M059J (cell line): Measurements from ENCODE around the gene APBA2. TPM values are rescaled to one million over a fixed set of nuclear protein-coding genes. Genes with fewer than 3 reads are reported as not detected.
"Not testable (repeated sequence)": the region's sequence is repeated elsewhere in the genome, so short reads cannot be mapped to it uniquely, and the experiment has no call there.

Experiments used
- DNase-seq: peaks from one replicate; pipeline ENCODE4 v3.0.0-alpha.2; 2012; ENCODE audit warnings: low read depth
- total RNA-seq: library from RNA; depleted of rRNA; stranded (reverse); fragments of >200 nt; shearing (Covaris generic); gene quantifications from 2 replicates; pipeline ENCODE4 v1.2.3, GENCODE V29; 2014

Gene APBA2
- total RNA-seq, 1 experiment from 2014 or later, result 11.2 TPM

- DNase-seq, result no peak
These were observed 7.6 kb upstream of the APBA2 start for GRCh38 chr15:28878209-28878608.

- DNase-seq, result no peak
These were observed 6.2 kb upstream of the APBA2 start for GRCh38 chr15:28879551-28879950.

- DNase-seq, result no peak
These were observed 5.1 kb upstream of the APBA2 start for GRCh38 chr15:28880680-28881079.

GRCh38 chr15:28881170-28881569, 4.6 kb upstream of the APBA2 start:
- no peak for DNase-seq

- DNase-seq, result no peak
These were observed 4.2 kb upstream of the APBA2 start for GRCh38 chr15:28881600-28881999.

- no peak for DNase-seq
These were observed 1.4 kb upstream of the APBA2 start for GRCh38 chr15:28884151-28884940.

GRCh38 chr15:28885128-28885629, 595 bp upstream of the APBA2 start:
- no peak for DNase-seq

- DNase-seq, result peak; percentile 10
These were observed 911 bp downstream of the APBA2 start for GRCh38 chr15:28886431-28887338.

GRCh38 chr15:28887339-28888174, 1.8 kb downstream of the APBA2 start:
- no peak for DNase-seq

- no peak for DNase-seq
These were observed 2.6 kb downstream of the APBA2 start for GRCh38 chr15:28888302-28888894.

GRCh38 chr15:28888900-28889299, 3.1 kb downstream of the APBA2 start:
- peak; percentile 34 for DNase-seq

- no peak for DNase-seq
These were observed 3.6 kb downstream of the APBA2 start for GRCh38 chr15:28889346-28889745.

- not testable (repeated sequence) for DNase-seq
These were observed 4.1 kb downstream of the APBA2 start for GRCh38 chr15:28889871-28890270.

- not testable (repeated sequence) for DNase-seq
These were observed 4.5 kb downstream of the APBA2 start for GRCh38 chr15:28890291-28890690.

- peak; percentile 13 for DNase-seq
These were observed 5.1 kb downstream of the APBA2 start for GRCh38 chr15:28890711-28891495.

GRCh38 chr15:28891588-28891987, 5.8 kb downstream of the APBA2 start:
- DNase-seq, result no peak

- peak; percentile 58 for DNase-seq
These were observed 7.2 kb downstream of the APBA2 start for GRCh38 chr15:28892789-28893610.

- no peak for DNase-seq
These were observed 8.9 kb downstream of the APBA2 start for GRCh38 chr15:28894631-28895030.

GRCh38 chr15:28895146-28895545, 9.4 kb downstream of the APBA2 start:
- no peak for DNase-seq

- no peak for DNase-seq
These were observed 9.8 kb downstream of the APBA2 start for GRCh38 chr15:28895566-28895965.
